Effector memory CD8-positive, alpha-beta T cell (primary cell): ENCODE measurements around the gene SYCN.
"Not testable (repeated sequence)": the region's sequence is repeated elsewhere in the genome, so short reads cannot be mapped to it uniquely, and the experiment has no call there.

Source experiments
- ATAC-seq: fragments of 150-1000 bp; cut with Tn5 transposase; replicated peaks from 2 replicates; pipeline ENCODE4 v1.10.0; 2021; ENCODE audit warnings: mild to moderate bottlenecking, moderate library complexity
- DNase-seq, 3 experiments: peaks; one replicate each; pipeline ENCODE4 v3.0.0; 2021
- H3K27ac Mint-ChIP-seq, 2 donors: one replicate each; pipeline ENCODE4 v1.8.0; 2022; ENCODE audit warnings: mild to moderate bottlenecking in 2 of 2, mixed read lengths in 2 of 2, moderate library complexity in 2 of 2
- H3K27me3 Mint-ChIP-seq, 2 donors: one replicate each; pipeline ENCODE4 v1.8.0; 2022; ENCODE audit warnings: mixed read lengths in 2 of 2
- H3K36me3 Mint-ChIP-seq: one replicate; pipeline ENCODE4 v1.8.0; 2022; ENCODE audit warnings: mild to moderate bottlenecking, moderate library complexity, mixed read lengths; ENCODE audit not compliant: insufficient read depth
- H3K4me1 Mint-ChIP-seq, 2 donors: one replicate each; pipeline ENCODE4 v1.8.0; 2022; ENCODE audit warnings: low read depth in 2 of 2, mixed read lengths in 2 of 2
- H3K4me3 Mint-ChIP-seq, 2 donors: one replicate each; pipeline ENCODE4 v1.8.0; 2022; ENCODE audit warnings: mild to moderate bottlenecking in 2 of 2, mixed read lengths in 2 of 2, moderate library complexity in 2 of 2
- H3K9me3 Mint-ChIP-seq, 2 donors: one replicate each; pipeline ENCODE4 v1.8.0; 2022; ENCODE audit warnings: mixed read lengths in 2 of 2

The SYCN gene

DNA sequence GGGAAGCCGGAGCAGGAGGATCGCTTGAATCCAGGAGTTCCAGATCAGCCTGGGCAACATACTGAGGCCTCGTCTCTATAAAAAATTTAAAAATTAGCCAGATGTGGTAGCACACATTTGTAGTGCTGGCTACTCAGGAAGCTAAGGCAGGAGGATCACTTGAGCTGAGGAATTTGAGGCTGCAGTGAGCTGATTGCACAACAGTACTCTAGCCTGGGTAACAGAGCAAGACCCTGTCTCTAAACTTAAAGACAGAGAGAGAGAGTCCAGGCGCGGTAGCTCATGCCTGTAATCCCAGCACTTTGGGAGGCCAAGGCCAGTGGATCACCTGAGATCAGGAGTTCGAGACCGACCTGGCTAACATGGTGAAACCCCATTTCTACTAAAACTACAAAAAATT, 36.4 kb upstream of the SYCN start:
- Mint-ChIP-seq H3K9me3 (no peaks in the 10 kb centered on the region), H3K4me3 (no peak overlapping the region), H3K4me1 (peaks cover 26 to 27% of the 10 kb centered on the region in 2 donors), H3K27ac (no peak overlapping the region), H3K27me3 (peaks cover 0 to 14% of the 10 kb centered on the region in 2 donors), H3K36me3 (no peaks in the 10 kb centered on the region)
- DNase-seq (no peak), ATAC-seq (no peak)

DNA sequence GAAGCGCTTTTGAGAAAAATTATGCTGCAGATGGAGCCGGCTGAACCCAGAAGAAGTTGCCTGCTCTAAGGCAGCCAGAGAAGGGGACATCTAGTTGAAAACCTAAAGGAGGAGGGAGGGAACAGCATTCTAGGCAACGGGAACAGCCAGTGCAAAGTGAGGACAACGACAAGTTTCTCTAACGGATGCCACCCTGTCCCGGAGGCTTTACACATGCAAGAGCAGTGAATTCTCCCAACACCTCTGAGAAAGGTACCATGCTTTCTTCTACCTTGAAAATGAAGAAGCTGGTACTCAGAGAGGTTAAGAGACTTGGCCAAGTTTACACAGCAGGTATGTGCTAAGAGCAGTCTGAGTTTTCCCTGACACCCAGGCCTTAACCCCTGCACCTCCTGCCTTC, 34.9 kb upstream of the SYCN start:
- no peak for ATAC-seq
- Mint-ChIP-seq H3K27ac (no peak overlapping the region), H3K36me3 (no peaks in the 10 kb centered on the region), H3K9me3 (no peaks in the 10 kb centered on the region), H3K4me3 (no peak overlapping the region), H3K4me1 (peaks cover 26 to 27% of the 10 kb centered on the region in 2 donors), H3K27me3 (peaks cover 0 to 8% of the 10 kb centered on the region in 2 donors)
- no peak for DNase-seq

DNA sequence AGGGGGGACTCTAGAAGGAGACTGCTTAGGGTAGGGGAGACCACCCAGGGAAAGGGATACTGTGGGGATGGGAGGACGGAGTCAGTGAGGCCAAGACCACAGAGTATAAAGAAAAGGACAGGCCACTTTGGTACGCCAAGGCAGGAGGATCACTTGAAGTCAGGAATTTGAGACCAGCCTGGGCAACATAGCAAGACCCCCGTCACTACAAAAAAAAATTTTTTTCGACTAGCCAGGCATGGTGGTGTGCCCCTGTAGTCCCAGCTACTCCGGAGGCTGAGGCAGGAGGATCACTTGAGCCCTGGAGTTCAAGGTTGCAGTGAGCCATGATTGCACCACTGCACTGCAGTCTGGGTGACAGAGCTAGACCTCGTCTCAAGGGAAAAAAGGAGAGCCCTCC, 34.1 kb upstream of the SYCN start:
- Mint-ChIP-seq H3K9me3 (no peaks in the 10 kb centered on the region), H3K4me3 (peak overlapping the region; percentile 68 to 71), H3K27me3 (peaks cover 0 to under 1% of the 10 kb centered on the region in 2 donors), H3K4me1 (peaks cover 26 to 27% of the 10 kb centered on the region in 2 donors), H3K27ac (peak overlapping the region; percentile 63 to 92), H3K36me3 (peaks cover 1% of the 10 kb centered on the region)
- ATAC-seq (no peak), DNase-seq (no peak)

DNA sequence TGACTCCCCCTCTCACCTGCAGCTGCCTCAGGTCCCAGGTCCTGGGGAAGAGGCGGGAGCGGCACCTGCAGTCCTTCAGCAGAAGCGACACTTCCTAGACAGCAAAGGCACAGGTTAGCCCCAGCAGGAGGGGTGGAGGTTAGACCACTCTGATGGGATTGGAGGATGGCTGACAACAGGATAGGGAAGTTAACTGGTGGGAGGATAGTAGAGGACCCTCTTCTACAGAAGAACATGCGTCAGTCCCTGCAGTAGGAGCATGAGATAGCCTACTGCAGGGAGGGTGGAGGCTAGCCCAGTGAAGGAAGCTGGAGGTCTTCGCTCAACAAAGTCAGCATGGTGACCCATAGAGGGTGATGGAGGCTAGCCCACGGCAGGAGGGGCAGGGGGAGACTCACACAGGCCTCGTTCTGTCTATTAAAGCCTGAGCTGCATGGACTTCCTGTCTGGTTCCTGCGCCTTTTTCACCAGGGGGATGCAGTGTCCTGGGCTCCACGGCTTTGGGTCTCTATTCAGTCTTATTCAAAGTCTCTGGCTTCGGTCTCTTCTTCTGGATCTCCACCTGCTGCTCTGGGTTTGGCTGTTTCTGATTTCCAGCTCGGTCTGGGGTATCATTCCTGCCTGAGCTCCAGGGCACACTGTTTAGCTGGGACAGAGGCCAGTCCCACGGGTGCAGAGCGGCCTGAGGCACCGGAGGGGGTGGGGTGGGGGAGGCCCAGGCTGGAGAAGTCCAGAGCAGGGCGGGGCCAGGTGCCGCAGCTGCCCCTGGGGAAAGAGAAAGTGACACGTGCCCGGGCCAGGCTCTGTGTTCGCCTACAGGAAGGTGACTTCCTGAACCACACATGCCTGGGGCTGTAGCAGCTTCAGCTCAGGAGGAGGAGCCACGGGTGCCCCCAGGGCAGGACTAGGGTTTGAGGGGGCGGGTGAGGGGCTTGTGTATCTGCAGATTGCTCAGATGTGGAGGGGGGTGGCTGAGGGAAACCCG, 33.4 kb upstream of the SYCN start:
- DNase-seq (peak in 1 of 3 experiments; percentile 19), ATAC-seq (peak; percentile 58)
- peak overlapping the region; percentile 68 to 71 for H3K4me3 Mint-ChIP-seq

GRCh38 chr19:39236527-39236926, 32.5 kb upstream of the SYCN start:
- peak; percentile 39 to 47 (median 43) for DNase-seq
- Mint-ChIP-seq H3K36me3 (peaks cover 3% of the 10 kb centered on the region), H3K4me1 (peaks cover 26 to 27% of the 10 kb centered on the region in 2 donors), H3K27ac (peak overlapping the region; percentile 88 to 92), H3K27me3 (no peaks in the 10 kb centered on the region), H3K4me3 (peak overlapping the region; percentile 68 to 71), H3K9me3 (no peaks in the 10 kb centered on the region)
- ATAC-seq: peak; percentile 95

More for the DNA sequence above, 33.4 kb upstream of the SYCN start:
- peak overlapping the region; percentile 63 to 92 for H3K27ac Mint-ChIP-seq
- H3K9me3 Mint-ChIP-seq: no peaks in the 10 kb centered on the region
- H3K27me3 Mint-ChIP-seq: no peaks in the 10 kb centered on the region
- peaks cover 26 to 27% of the 10 kb centered on the region in 2 donors for H3K4me1 Mint-ChIP-seq
- peaks cover 3% of the 10 kb centered on the region for H3K36me3 Mint-ChIP-seq

DNA sequence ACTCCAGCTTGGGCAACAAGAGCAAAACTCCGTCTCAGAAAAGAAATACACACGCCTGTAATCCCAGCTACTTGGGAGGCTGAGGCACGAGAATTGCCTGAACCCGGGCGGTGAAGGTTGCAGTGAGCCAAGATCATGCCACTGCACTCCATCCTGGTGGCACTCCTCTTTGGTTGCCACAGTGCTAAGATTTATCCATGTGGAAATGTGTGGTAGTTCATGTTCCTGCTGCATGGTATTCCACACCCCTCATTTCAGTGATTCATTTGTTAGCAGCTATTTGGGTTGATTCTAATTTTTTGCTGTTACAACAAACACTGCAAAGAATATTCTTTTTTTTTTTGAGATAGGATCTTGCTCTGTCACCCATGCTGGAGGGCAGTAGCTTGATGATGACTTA, 28.6 kb upstream of the SYCN start:
- Mint-ChIP-seq H3K36me3 (peaks cover 3% of the 10 kb centered on the region), H3K27me3 (no peaks in the 10 kb centered on the region), H3K27ac (no peak overlapping the region), H3K4me1 (peaks cover 17% of the 10 kb centered on the region in 2 donors), H3K9me3 (no peaks in the 10 kb centered on the region), H3K4me3 (no peak overlapping the region)
- DNase-seq (no peak), ATAC-seq (no peak)

DNA sequence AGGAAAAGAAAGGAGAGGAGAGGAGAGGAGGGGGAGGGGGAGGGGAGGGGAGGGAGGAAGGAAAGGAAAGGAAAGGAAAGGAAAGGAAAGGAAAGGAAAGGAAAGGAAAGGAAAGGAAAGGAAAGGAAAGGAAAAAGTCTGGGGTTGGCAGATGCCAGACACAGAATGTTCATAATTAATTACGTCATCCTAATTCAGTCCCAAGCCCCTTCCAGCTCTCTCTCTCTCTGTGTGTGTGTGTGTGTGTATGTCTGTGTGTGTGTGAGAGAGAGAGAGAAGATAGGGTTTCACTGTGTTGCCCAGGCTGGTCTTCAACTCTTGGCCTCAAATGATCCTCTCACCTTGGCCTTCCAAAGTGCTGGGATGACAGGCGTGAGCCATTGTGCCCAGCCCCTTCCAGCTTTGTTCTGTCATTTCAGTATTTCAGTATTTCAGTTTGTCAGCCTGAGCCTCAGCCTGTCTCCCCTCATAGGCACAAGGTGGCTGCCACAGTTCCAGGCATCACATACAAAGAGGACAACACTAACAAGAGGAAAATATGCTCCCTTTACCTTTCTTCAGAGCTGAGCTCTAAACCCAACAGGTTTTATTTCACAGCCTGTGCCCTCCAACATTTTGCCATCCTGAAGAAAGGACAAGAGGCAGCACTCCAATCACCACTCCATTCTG, 26.2 kb upstream of the SYCN start:
- ATAC-seq (no peak), DNase-seq (no peak)
- peaks cover 0 to 4% of the 10 kb centered on the region in 2 donors for H3K27me3 Mint-ChIP-seq
- H3K9me3 Mint-ChIP-seq: no peaks in the 10 kb centered on the region
- H3K4me3 Mint-ChIP-seq: no peak overlapping the region
- no peaks in the 10 kb centered on the region for H3K4me1 Mint-ChIP-seq
- peaks cover 6% of the 10 kb centered on the region for H3K36me3 Mint-ChIP-seq
- no peak overlapping the region for H3K27ac Mint-ChIP-seq

DNA sequence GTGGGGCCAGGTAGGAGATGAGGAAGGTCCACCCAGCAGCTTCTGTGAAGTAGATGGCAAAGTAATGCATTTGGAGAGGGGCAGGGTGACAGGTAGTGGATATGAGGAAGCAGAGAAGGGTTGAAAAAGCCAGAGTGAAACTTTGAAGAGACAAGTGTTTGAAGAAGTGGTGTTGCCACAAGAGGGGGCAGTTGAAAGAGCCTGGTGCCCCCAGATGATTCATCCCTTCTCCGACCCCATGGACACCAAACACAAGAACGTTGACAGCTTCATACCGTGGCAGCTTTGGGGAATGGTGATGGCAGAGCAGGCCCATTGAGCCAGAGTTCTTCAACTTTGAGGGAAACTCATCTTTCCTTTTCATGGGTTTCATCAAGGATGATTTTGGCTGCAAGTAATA, 20.8 kb upstream of the SYCN start:
- Mint-ChIP-seq H3K4me3 (no peak overlapping the region), H3K27ac (no peak overlapping the region), H3K4me1 (no peaks in the 10 kb centered on the region), H3K9me3 (no peaks in the 10 kb centered on the region), H3K27me3 (peaks cover 28% of the 10 kb centered on the region in 2 donors), H3K36me3 (peaks cover 3% of the 10 kb centered on the region)
- no peak for DNase-seq
- no peak for ATAC-seq

- H3K27ac Mint-ChIP-seq: no peak overlapping the region
- no peak overlapping the region for H3K4me3 Mint-ChIP-seq
- H3K27me3 Mint-ChIP-seq: peaks cover 34 to 36% of the 10 kb centered on the region in 2 donors
- DNase-seq (no peak), ATAC-seq (no peak)
- H3K9me3 Mint-ChIP-seq: no peaks in the 10 kb centered on the region
- peaks cover 3% of the 10 kb centered on the region for H3K36me3 Mint-ChIP-seq
- no peaks in the 10 kb centered on the region for H3K4me1 Mint-ChIP-seq
Measured at GRCh38 chr19:39223703-39224279, 19.7 kb upstream of the SYCN start.

GRCh38 chr19:39219108-39219507, 15.0 kb upstream of the SYCN start:
- not testable (repeated sequence) for H3K4me1 Mint-ChIP-seq, ATAC-seq, H3K4me3 Mint-ChIP-seq, H3K36me3 Mint-ChIP-seq, DNase-seq, H3K9me3 Mint-ChIP-seq, H3K27ac Mint-ChIP-seq
- peaks cover 37 to 39% of the 10 kb centered on the region in 2 donors for H3K27me3 Mint-ChIP-seq

GRCh38 chr19:39218230-39219007, 14.4 kb upstream of the SYCN start:
- H3K9me3 Mint-ChIP-seq: no peaks in the 10 kb centered on the region
- peaks cover 32 to 38% of the 10 kb centered on the region in 2 donors for H3K27me3 Mint-ChIP-seq
- no peak for DNase-seq
- ATAC-seq: no peak
- no peaks in the 10 kb centered on the region for H3K4me1 Mint-ChIP-seq
- no peaks in the 10 kb centered on the region for H3K36me3 Mint-ChIP-seq
- no peak overlapping the region for H3K4me3 Mint-ChIP-seq
- H3K27ac Mint-ChIP-seq: no peak overlapping the region

DNA sequence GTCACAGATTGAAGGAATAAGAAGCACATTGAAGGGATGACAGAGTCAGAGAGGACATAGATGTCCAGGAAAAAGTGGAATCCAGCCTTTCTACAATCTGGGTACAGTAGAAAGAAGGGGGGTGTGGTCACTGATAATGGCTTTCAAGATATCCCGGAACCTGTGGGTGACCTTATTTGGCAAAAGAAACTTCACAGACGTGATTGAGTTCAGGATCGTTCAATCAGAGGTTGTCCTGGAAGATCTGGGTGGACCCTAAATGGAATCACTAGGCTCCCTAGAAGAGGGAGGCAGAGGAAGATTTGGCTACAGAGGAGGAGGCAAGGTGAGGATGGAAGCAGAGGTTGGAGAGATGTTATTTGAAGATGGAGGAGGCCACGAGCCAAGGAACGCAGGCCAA, 13.0 kb upstream of the SYCN start:
- no peak overlapping the region for H3K4me3 Mint-ChIP-seq
- ATAC-seq (no peak), DNase-seq (no peak)
- no peaks in the 10 kb centered on the region for H3K9me3 Mint-ChIP-seq
- peaks cover 29 to 33% of the 10 kb centered on the region in 2 donors for H3K27me3 Mint-ChIP-seq
- no peaks in the 10 kb centered on the region for H3K36me3 Mint-ChIP-seq
- H3K4me1 Mint-ChIP-seq: no peaks in the 10 kb centered on the region
- no peak overlapping the region for H3K27ac Mint-ChIP-seq

- peaks cover 18 to 29% of the 10 kb centered on the region in 2 donors for H3K27me3 Mint-ChIP-seq
- not testable (repeated sequence) for H3K36me3 Mint-ChIP-seq, H3K4me1 Mint-ChIP-seq, H3K27ac Mint-ChIP-seq, ATAC-seq, DNase-seq, H3K4me3 Mint-ChIP-seq, H3K9me3 Mint-ChIP-seq
Measured at GRCh38 chr19:39215323-39215722, 11.3 kb upstream of the SYCN start.
